ENCODE results near the gene SEMA3D. TPM values are rescaled to one million over a fixed set of nuclear protein-coding genes. Genes with fewer than 3 reads are reported as not detected.

Gene SEMA3D
- total RNA-seq, 4 donors from 2014 or later: 1.9 to 4.2 (median 2.6) TPM

- TF ChIP-seq CTCF (IDR thresholded peaks at IDR 0.05; ENCODE audit: low read depth): no peak
These were observed 14.3 kb downstream of the SEMA3D start for GRCh38 chr7:85172530-85172941.

- TF ChIP-seq CTCF (IDR thresholded peaks at IDR 0.05; ENCODE audit: low read depth): no peak
These were observed 19.2 kb downstream of the SEMA3D start for GRCh38 chr7:85167636-85168035.

GRCh38 chr7:85165263-85165662, 21.6 kb downstream of the SEMA3D start:
- TF ChIP-seq CTCF (IDR thresholded peaks at IDR 0.05; ENCODE audit: low read depth): no peak

GRCh38 chr7:85164376-85164775, 22.5 kb downstream of the SEMA3D start:
- no peak for TF ChIP-seq CTCF (IDR thresholded peaks at IDR 0.05; ENCODE audit: low read depth)

- no peak for TF ChIP-seq CTCF (IDR thresholded peaks at IDR 0.05; ENCODE audit: low read depth)
These were observed 24.1 kb downstream of the SEMA3D start for GRCh38 chr7:85162721-85163120.

- TF ChIP-seq CTCF (IDR thresholded peaks at IDR 0.05; ENCODE audit: low read depth): no peak
These were observed 26.6 kb downstream of the SEMA3D start for GRCh38 chr7:85160223-85160622.

- no peak for TF ChIP-seq CTCF (IDR thresholded peaks at IDR 0.05; ENCODE audit: low read depth)
These were observed 27.9 kb downstream of the SEMA3D start for GRCh38 chr7:85159003-85159402.
